Activated T-helper 2 cell treated with anti-CD3 and anti-CD28 coated beads, Interferon-gamma antibody, Interleukin-2, Interleukin-4, amounts not matched to agents 10 μg/mL and 5 μg/mL and 100 μg/mL, durations not matched to agents 14 hours and 24 hours and 36 hours (primary cell): Measurements from ENCODE around the gene PABPC3. TPM values are rescaled to one million over a fixed set of nuclear protein-coding genes. Genes with fewer than 3 reads are reported as not detected.

Experiments
- total RNA-seq: library from RNA; stranded (reverse); gene quantifications from 2 replicates; pipeline ENCODE4 v1.2.3, GENCODE V29; 2022

Gene PABPC3
- total RNA-seq, 1 donor from 2014 or later, result 0.39 TPM

Other genes with a start within 250 kb of the PABPC3 start
- not detected in 2 replicates for gene AMER2, start 76.2 kb downstream of the PABPC3 start, total RNA-seq
- gene MTMR6, start 191.4 kb downstream of the PABPC3 start, total RNA-seq, result 16.3 and 16.5 TPM in 2 replicates
- 129 and 131 TPM in 2 replicates for gene NUP58, start 205.5 kb downstream of the PABPC3 start, total RNA-seq